Panc1 (cell line): Measurements from ENCODE around the gene NSUN2. TPM values are rescaled to one million over a fixed set of nuclear protein-coding genes. Genes with fewer than 3 reads are reported as not detected.

Experiments used
- ATAC-seq: fragments of 200-7000 bp; cut with Tn5 transposase; 2 replicates; pipeline ENCODE4 v1.9.1; 2020; ENCODE audit warnings: mild to moderate bottlenecking, moderate library complexity
- BruUV-seq: library from RNA; stranded (reverse); fragments of 400-500 nt; replicated peaks from 2 replicates; lab custom pipeline; 2021; lab: Mats Ljungman, UMichigan
- CTCF ChIA-PET: fragments of 300-600 bp; sonication (Branson Sonifier 250); formaldehyde crosslinking; loops from one replicate; lab custom pipeline; 2022; ENCODE audit warnings: antibody characterized with exemption; lab: Charles Lee
- POLR2A ChIA-PET: fragments of 300-600 bp; sonication (Branson Sonifier 250); formaldehyde crosslinking; loops from one replicate; lab custom pipeline; 2022; ENCODE audit warnings: antibody characterized with exemption; lab: Charles Lee
- DNase-seq: peaks from one replicate; pipeline ENCODE4 v3.0.0-alpha.2; 2010; ENCODE audit warnings: low read depth, low spot score
- H3K27ac ChIP-seq: 2 replicates; pipeline ENCODE4 v1.5.1; 2011; ENCODE audit warnings: mild to moderate bottlenecking, low read length, inconsistent platforms
- H3K27me3 ChIP-seq: fragments of 200-500 bp; sonication (Bioruptor generic); 2 replicates; pipeline ENCODE4 v1.6.0; 2014; ENCODE audit warnings: low read length, inconsistent platforms; ENCODE audit not compliant: control insufficient read depth, insufficient read depth
- H3K36me3 ChIP-seq: fragments of 200-500 bp; sonication (Bioruptor generic); 2 replicates; pipeline ENCODE4 v1.5.1; 2014; ENCODE audit warnings: inconsistent platforms, mild to moderate bottlenecking, low read length, moderate library complexity; ENCODE audit not compliant: control insufficient read depth, insufficient read depth
- H3K4me1 ChIP-seq: 2 replicates; pipeline ENCODE4 v1.5.1; 2011; ENCODE audit warnings: inconsistent platforms, mild to moderate bottlenecking, low read length, moderate library complexity; ENCODE audit not compliant: control insufficient read depth, insufficient read depth
- H3K4me3 ChIP-seq, 2 experiments: 2 replicates each; pipeline ENCODE4 v1.5.1; 2011 to 2012; ENCODE audit warnings: low read depth in 2 of 2, low read length in 2 of 2, mild to moderate bottlenecking in 2 of 2, inconsistent platforms in 1 of 2, moderate library complexity in 1 of 2
- H3K9me3 ChIP-seq: fragments of 200-500 bp; sonication (Bioruptor generic); 2 replicates; pipeline ENCODE4 v1.5.1; 2014; ENCODE audit warnings: low read depth, mild to moderate bottlenecking, inconsistent platforms, low read length, moderate library complexity; ENCODE audit not compliant: control insufficient read depth, insufficient read depth
- CTCF ChIP-seq: fragments of 450-650 bp; IDR thresholded peaks from 2 replicates; pipeline ENCODE4 v1.5.1; 2017; ENCODE audit warnings: mild to moderate bottlenecking
- POLR2AphosphoS5 ChIP-seq: IDR thresholded peaks from 2 replicates; pipeline ENCODE4 v1.6.1; 2012; ENCODE audit warnings: mild to moderate bottlenecking, low read depth, low read length, moderate library complexity
- REST ChIP-seq, 2 experiments: IDR thresholded peaks; 2 replicates each; pipeline ENCODE4 v1.6.1; 2011 to 2012; ENCODE audit warnings: low read depth in 2 of 2, control low read depth in 1 of 2, low read length in 1 of 2, mild to moderate bottlenecking in 1 of 2, moderate library complexity in 1 of 2; ENCODE audit not compliant: insufficient read depth in 1 of 2
- SIN3A ChIP-seq: IDR thresholded peaks from 2 replicates; pipeline ENCODE4 v1.6.1; 2012; ENCODE audit warnings: low read depth, mild to moderate bottlenecking, low read length, moderate library complexity, borderline replicate concordance; ENCODE audit not compliant: insufficient read depth
- TCF7L2 ChIP-seq: IDR thresholded peaks from 2 replicates; pipeline ENCODE4 v1.6.1; 2011; ENCODE audit warnings: mild to moderate bottlenecking, low read depth, low read length, inconsistent platforms
- in situ Hi-C: cut with HindIII; loops from 2 replicates; pipeline ENCODE4 v1.10.0; 2016; ENCODE audit warnings: low sequenced_read_pairs, low pct_unique_long_range_greater_than_20kb
- intact Hi-C: fragments of 100-400 bp; cut with micrococcal nuclease; formaldehyde crosslinking; loops from one replicate; pipeline ENCODE4 v1.10.0; 2022; ENCODE audit not compliant: unreplicated experiment
- total RNA-seq: library from RNA; stranded (reverse); gene quantifications from one replicate; pipeline ENCODE4 v1.2.1, GENCODE V29; 2021; ENCODE audit not compliant: unreplicated experiment

Gene NSUN2
- total RNA-seq, 1 experiment from 2014 or later: 125 TPM

GRCh38 chr5:6678385-6678784 is 45.5 kb upstream of the NSUN2 start:
- Histone ChIP-seq H3K9me3 (no peaks in the 10 kb centered on the region), H3K27ac (no peak overlapping the region), H3K27me3 (no peaks in the 10 kb centered on the region), H3K4me1 (no peaks in the 10 kb centered on the region), H3K4me3 (no peak overlapping the region), H3K36me3 (no peaks in the 10 kb centered on the region)
- BruUV-seq: no TSS peak
- ChIA-PET CTCF (no interaction called here), POLR2A (no interaction called here)
- intact Hi-C loops (no loop called here), in situ Hi-C loops (no loop called here)
- TF ChIP-seq TCF7L2: no peak
- no peak for TF ChIP-seq CTCF
- no peak for TF ChIP-seq POLR2AphosphoS5
- TF ChIP-seq REST (IDR thresholded peaks at IDR 0.05; ENCODE audit: insufficient read depth in 1 of 2, low read depth in 2 of 2, low read length in 1 of 2): no peak
- no peak for TF ChIP-seq SIN3A
- ATAC-seq (no peak), DNase-seq (no peak)

- DNase-seq (no peak), ATAC-seq (no peak)
- Histone ChIP-seq H3K4me3 (no peak overlapping the region), H3K4me1 (no peaks in the 10 kb centered on the region), H3K36me3 (no peaks in the 10 kb centered on the region), H3K9me3 (no peaks in the 10 kb centered on the region), H3K27me3 (no peaks in the 10 kb centered on the region), H3K27ac (no peak overlapping the region)
- ChIA-PET POLR2A (no interaction called here), CTCF (no interaction called here)
- in situ Hi-C loops: no loop called here
- intact Hi-C loops: no loop called here
- TF ChIP-seq CTCF (no peak), TCF7L2 (no peak), REST (IDR thresholded peaks at IDR 0.05; ENCODE audit: insufficient read depth in 1 of 2, low read depth in 2 of 2, low read length in 1 of 2) (no peak), POLR2AphosphoS5 (no peak), SIN3A (no peak)
- BruUV-seq: no TSS peak
Observed at GRCh38 chr5:6676702-6677101, 43.9 kb upstream of the NSUN2 start.
